GM19324 (cell line): ENCODE measurements around the gene IQGAP2.

Experiments used
- ATAC-seq: cut with Tn5 transposase; IDR thresholded peaks from one replicate; pipeline ENCODE4 v1.9.1; 2021; ENCODE audit warnings: mild to moderate bottlenecking, moderate library complexity; ENCODE audit not compliant: unreplicated experiment, low FRiP score

The IQGAP2 gene

GRCh38 chr5:76634661-76635060, 231.6 kb downstream of the IQGAP2 start:
- ATAC-seq = no peak

- ATAC-seq = no peak
Measured at GRCh38 chr5:76637490-76637889, 234.4 kb downstream of the IQGAP2 start.

- ATAC-seq = no peak
Measured at GRCh38 chr5:76638479-76638878, 235.4 kb downstream of the IQGAP2 start.

- ATAC-seq = no peak
Measured at GRCh38 chr5:76641514-76642120, 238.5 kb downstream of the IQGAP2 start.

GRCh38 chr5:76642390-76643040, 239.4 kb downstream of the IQGAP2 start:
- ATAC-seq = no peak

GRCh38 chr5:76643371-76643770, 240.3 kb downstream of the IQGAP2 start:
- ATAC-seq = no peak

DNA sequence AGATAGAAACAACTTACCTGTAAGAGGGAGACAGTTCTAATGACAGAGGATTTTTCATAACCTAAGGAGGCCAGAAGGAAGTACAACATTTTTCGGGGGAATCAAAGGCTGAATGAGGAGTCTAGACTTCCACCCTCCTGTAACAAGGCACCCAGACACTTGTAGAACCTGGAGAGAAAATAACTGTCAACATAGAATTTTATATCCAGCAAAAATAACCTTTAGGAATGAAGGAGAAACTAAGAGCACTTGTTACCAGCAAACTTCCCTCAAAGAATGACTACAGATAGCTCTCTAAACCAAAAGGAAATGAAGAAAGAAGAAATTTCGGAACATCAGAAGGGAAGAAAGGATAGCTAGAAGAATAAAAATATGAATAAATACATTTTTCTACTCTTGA, 246.1 kb downstream of the IQGAP2 start:
- ATAC-seq = no peak

DNA sequence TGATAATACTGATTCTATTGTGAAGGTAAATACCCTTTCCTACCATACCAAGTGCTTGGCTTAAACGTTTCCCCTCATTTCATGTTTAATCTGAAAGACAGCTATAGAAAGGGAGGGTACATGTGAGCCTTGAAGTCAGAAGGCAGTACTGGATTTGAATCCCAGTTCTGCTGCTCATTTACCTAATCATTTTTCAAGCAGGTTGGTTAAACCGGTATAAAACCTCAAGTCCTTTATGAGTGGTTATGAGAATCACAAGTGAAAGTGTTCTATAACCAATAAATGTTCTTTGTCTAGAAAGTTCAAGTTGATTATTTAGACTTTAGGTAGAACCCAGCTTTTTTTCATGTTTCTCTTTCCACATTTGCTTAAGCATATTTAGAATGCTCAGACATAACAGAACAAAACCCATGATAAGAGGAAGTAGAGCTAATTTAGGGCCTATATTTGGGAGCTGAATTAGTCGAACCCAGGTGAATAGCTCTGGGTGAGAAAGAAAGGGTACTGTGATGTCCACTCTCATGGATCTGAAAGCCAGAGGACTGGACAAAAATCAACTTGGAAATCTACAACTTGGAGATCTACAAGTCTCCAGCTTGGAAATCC, 249.8 kb downstream of the IQGAP2 start:
- ATAC-seq = no peak

DNA sequence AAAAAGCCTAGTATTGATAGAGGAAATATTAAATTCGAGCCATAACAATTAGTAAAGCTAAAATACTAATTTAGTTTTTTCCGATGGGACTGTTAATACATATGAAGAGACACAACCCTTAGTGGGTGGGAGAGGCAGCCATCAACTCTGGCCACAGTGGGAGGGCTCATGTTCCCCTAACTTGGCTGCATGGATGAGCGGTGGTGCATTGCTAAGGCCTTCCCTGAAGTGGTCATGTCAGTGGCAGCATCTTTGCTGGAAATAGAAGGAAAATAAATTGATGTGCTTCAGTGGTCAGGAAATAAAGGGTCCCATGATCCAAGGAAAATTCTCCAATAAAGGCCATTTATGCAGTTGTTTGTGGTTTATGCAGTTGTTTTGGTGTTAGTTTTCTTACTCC, 254.0 kb downstream of the IQGAP2 start:
- ATAC-seq = no peak

DNA sequence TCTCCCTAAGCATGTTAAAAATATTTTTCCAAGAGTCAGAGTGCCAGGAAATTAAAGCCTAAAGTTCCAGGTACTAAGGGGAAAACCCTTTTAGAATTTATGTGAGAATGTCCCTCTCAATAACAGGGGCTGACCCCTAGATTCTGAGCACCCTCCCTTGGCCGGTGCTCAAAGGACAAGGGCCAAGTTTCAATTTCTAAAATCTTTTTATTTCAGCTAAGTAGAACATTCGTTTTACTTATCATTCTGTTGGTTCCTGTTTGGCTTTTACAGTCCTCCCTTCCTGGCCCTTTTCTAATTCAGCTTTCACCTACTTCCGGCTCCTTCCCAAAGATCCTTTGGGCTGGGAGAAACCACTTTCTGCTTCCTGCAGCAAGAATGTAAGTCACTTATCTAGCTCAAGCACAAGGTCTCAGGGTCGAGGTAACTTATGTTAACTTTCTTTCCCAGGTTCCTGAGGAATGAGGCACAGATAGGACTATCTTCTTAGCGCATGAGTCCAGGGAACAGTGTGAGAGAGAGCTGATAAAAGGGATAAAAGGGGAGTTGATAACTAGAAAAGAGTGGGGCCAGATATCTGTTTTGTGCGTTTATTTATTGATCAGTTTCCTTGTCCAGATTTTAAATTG, 254.7 kb downstream of the IQGAP2 start:
- ATAC-seq = no peak

DNA sequence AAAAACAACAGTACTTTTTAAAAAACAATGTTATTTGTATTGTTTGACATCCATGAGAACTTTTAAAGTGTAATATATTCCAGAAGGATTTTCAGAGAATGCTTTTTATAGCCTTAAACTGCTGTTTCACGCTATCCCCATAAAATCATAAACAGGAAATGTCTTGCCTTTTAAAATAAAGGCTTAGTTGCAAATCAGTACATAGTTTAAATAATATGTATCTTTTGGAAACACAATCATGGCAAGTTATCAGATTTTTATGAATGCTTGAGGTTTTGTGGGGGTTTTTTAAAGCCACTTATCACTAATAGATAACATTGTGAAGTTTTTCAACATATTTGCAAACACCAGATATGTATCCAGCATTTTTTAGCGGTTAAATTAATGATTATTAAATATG, 257.3 kb downstream of the IQGAP2 start:
- no peak for ATAC-seq

- ATAC-seq = no peak
Measured at GRCh38 chr5:76662521-76662920, 259.4 kb downstream of the IQGAP2 start.

- no peak for ATAC-seq
Measured at GRCh38 chr5:76663573-76663972, 260.5 kb downstream of the IQGAP2 start.

DNA sequence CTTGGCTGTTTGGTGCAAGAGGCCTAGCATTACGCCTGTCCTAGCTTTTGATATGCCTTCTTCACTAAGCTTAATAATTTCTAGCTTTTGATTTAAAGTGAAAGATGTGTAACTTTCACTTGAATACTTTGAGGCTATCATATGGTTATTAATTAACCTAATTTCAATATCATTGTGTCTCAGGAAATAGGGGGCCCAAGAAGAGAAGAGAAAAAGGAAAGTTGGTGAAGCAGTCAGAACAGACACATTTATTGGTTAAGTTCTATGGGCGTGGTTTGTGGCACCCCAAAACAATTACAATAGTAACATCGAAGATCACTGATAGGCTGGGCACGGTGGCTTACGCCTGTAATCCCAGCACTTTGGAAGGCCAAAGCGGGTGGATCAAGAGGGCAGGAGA, 261.0 kb downstream of the IQGAP2 start:
- no peak for ATAC-seq

DNA sequence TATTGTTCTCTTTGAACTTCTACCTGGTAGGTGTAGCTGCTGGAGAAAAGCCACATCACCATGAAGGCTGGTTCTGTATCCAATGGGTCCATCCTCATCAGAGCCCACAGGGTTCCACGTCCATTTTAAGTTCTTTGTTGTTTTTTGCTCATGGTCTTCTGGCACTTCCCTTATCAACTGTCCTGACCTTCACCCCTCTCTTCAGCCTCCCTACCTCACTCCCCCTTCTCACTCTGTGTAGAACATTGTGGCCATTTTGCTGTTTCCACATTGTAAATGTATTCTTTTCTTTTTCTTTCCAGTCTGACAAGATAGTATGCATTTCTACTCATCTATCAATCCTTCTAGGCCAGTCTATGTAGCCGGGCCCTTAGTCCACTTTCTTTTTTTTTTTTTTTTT, 264.4 kb downstream of the IQGAP2 start:
- no peak for ATAC-seq

DNA sequence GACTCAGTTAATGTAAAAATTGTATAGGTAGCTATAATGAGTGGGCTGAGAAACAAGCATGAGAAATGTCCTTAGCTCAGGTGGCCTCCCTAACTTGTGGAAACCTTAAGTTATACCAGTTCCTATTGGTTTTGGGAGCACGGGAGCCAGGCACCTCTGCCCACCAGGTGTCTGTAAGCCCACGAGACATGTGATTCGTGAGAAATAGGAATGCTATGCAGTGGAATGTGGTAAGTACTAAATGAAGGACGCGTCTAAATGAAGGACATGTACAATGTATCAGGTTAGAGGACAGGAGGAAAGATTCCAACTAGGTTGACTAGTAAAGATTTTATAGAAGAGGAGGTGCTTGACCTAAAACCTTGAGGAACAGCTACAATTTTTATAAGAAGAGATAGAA, 266.2 kb downstream of the IQGAP2 start:
- no peak for ATAC-seq

- ATAC-seq = no peak
Measured at GRCh38 chr5:76670508-76670907, 267.4 kb downstream of the IQGAP2 start.

DNA sequence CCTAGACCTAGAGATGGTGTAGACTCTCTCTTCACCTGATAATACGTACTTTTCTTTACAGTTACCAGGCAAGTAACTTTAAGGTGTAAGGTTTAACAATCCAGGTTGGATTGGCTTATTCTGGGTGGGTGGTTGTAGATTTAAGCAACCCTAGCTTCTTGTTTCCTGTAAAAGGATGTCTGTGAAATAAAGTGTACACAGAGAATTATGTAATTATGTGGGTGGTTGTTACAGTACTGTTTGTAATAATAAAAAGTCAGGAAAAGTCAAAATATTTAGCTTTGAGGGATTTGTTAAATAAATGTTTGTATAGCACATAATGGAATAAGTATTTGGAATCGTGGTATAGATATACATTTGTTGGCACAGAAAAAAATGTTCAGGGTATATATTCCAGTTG, 269.2 kb downstream of the IQGAP2 start:
- ATAC-seq = no peak

DNA sequence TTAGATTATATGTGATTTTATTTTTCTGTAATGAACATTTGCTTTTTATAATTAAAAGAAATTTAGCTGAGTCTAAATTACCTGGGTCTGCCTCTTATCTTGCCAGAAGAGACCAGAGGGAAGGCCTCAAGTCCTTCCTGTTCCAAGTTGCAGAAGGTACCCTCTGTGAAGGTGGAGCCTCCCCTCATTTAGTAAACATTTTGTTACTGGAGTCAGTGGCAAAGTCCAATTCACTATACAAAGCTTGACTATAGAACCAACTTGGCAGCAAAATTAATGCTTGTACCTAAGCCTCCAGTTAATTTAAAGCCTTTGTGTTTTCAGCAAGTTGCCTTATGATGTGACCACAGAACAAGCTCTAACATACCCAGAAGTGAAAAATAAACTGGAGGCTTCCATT, 270.0 kb downstream of the IQGAP2 start:
- no peak for ATAC-seq

GRCh38 chr5:76674330-76675066, 271.4 kb downstream of the IQGAP2 start:
- ATAC-seq = no peak

DNA sequence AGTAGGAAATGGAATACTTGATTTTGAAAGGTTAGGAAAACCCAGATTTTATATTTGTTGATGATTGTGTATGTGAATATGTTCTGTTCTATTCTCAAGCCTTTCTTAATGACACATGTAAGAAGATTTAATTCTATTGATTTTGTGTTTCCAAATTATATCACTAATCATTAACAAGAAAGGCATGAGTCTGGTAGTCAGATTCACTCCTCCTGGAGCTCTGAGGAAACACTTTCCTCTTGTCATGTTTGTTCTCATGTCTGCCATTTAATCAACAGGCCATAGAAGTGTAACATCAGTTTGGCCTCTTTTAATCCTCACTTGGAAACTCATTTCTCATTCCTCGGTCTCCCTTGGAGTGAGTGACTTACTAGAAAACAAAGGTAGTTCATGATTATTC, 272.3 kb downstream of the IQGAP2 start:
- ATAC-seq = no peak
